ENCODE data around the gene CEP72.

DNA sequence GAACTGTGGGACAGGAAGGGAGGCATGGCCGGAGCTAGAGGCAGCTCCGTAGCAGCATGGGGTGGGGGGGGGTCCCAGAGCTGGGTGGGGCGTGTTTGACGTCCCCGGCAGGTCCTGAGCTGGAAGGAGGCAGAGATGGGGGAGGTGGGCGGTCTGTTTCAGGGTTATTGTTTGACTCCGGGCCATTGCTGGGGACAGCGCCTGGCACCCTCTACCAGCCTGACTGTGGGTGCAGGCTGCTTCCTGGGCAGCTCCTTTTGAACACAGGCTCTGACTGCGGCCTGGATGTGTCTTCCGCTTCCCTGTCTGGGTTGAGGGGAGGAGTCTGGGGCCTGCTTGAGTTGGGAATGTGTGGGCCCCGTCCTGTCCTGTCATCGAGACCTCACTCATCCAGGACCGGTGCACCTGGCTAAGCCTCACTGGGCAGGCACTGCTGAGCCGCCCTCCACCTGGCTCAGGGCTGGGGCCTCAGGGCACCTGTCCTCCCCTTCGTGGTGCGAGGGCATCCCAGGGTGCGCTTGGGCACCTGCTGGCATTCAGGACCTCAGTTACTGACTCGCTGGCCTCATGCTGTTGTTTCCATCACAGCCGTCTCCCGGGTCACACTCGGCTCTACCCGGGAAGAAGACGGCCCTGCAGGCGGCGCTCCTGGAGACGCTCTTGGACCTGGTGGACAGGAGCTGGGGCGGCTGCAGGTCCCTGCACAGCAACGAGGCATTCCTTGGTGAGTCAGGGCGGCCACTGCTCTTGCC, 26.5 kb downstream of the CEP72 start:
- TF ChIP-seq, protein P1, sequence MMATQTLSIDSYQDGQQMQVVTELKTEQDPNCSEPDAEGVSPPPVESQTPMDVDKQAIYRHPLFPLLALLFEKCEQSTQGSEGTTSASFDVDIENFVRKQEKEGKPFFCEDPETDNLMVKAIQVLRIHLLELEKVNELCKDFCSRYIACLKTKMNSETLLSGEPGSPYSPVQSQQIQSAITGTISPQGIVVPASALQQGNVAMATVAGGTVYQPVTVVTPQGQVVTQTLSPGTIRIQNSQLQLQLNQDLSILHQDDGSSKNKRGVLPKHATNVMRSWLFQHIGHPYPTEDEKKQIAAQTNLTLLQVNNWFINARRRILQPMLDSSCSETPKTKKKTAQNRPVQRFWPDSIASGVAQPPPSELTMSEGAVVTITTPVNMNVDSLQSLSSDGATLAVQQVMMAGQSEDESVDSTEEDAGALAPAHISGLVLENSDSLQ (IDR thresholded peaks at IDR 0.05): no peak
- TF ChIP-seq BHLHE40 (IDR thresholded peaks at IDR 0.05; ENCODE audit: borderline replicate concordance) (no peak), ZNF384 (IDR thresholded peaks at IDR 0.05) (no peak), L3MBTL2 (conservative IDR thresholded peaks at IDR 0.05) (no peak), NFRKB (IDR thresholded peaks at IDR 0.05) (no peak), FOXA1 (IDR thresholded peaks at IDR 0.05) (no peak), SUZ12 (IDR thresholded peaks at IDR 0.05) (no peak)
